Measurements from ENCODE around the gene EFNA1. TPM values are rescaled to one million over a fixed set of nuclear protein-coding genes. Genes with fewer than 3 reads are reported as not detected.
"Not testable (repeated sequence)": the region's sequence is repeated elsewhere in the genome, so short reads cannot be mapped to it uniquely, and the experiment has no call there.

Gene EFNA1
- total and polyA plus RNA-seq, 2 of the 4 experiments (the other 2 are of a cell fraction): 0.90 to 1.6 TPM

- no peak overlapping the region for H2AK9ac ChIP-seq (replicated peaks; ENCODE audit: low read depth, low read length, poor library complexity)
- no peak overlapping the region for H3K23ac ChIP-seq (ENCODE audit: low read depth, low read length)
- H2AFZ ChIP-seq (replicated peaks; ENCODE audit: low read length, poor library complexity): no peak overlapping the region
- ChIA-PET POLR2A (ENCODE audit: unreplicated experiment) (interaction anchor here (0.6 kb wide), 1 partner anchor 16 kb away, joined by 3 read pairs; no protein-coding TSS in a partner anchor), CTCF (interaction anchor here (0.6 kb wide), 1 partner anchor 225 kb away, joined by 3 read pairs; no protein-coding TSS in a partner anchor)
- H3K9ac ChIP-seq (ENCODE audit: low read depth, low read length): no peak overlapping the region
- WGBS, 2 experiments (ENCODE audit: extremely low coverage in 2 of 2, insufficient read length in 1 of 2): 27% methylated on average over 2 of the region's 4 CpGs; no CpG with 5 or more reads in 1 of the 2 experiments
- no peaks in the 10 kb centered on the region for H3K9me3 ChIP-seq (ENCODE audit: control insufficient read depth, insufficient read depth, low read length)
- no peak overlapping the region for H3K4me3 ChIP-seq (ENCODE audit: insufficient read depth, low read depth, low read length)
- in situ Hi-C loops (cut with MboI; ENCODE audit: low sequenced_read_pairs): no loop called here
- intact Hi-C loops (cut with micrococcal nuclease): no loop called here
- H3K4me1 ChIP-seq (ENCODE audit: control insufficient read depth, insufficient read depth, low read length): no peaks in the 10 kb centered on the region
- H3K14ac ChIP-seq (replicated peaks; ENCODE audit: low read depth, low read length): no peak overlapping the region
- H3K9me1 ChIP-seq (ENCODE audit: insufficient read depth, low read length): no peaks in the 10 kb centered on the region; the same call in 1 of the 2 replicates
- no peak overlapping the region for H2BK120ac ChIP-seq (ENCODE audit: low read depth, low read length)
- no peak overlapping the region for H4K5ac ChIP-seq (ENCODE audit: low read depth, low read length)
- H3K79me1 ChIP-seq (ENCODE audit: low read depth in 1 of 2, low read length in 2 of 2): no peaks in the 10 kb centered on the region
- H2BK15ac ChIP-seq (ENCODE audit: low read depth, low read length): no peak overlapping the region
- TF ChIP-seq USF2 (IDR thresholded peaks at IDR 0.05; ENCODE audit: low read depth, low read length) (no peak), BHLHE40 (IDR thresholded peaks at IDR 0.05; ENCODE audit: low read depth, low read length) (no peak), CEBPB (IDR thresholded peaks at IDR 0.05; ENCODE audit: low read depth, low read length) (no peak), FOS (IDR thresholded peaks at IDR 0.05; ENCODE audit: low read depth, low read length) (no peak), MXI1 (IDR thresholded peaks at IDR 0.05; ENCODE audit: borderline replicate concordance, low read depth, low read length) (no peak)
- dilution Hi-C loops (cut with HindIII; ENCODE audit: low sequenced_read_pairs, unreplicated experiment): no loop called here
- no peak overlapping the region for H3K27ac ChIP-seq (ENCODE audit: insufficient read depth, low read length)
- DNase-seq (no peak), ATAC-seq (ENCODE audit: low read depth) (no peak)
- H3K4ac ChIP-seq (ENCODE audit: low read depth, low read length): no peak overlapping the region
- no peak overlapping the region for H3K4me2 ChIP-seq (ENCODE audit: low read depth, low read length)
- H3K27me3 ChIP-seq (ENCODE audit: control insufficient read depth, insufficient read depth, low read length): peaks cover 56% of the 10 kb centered on the region
- no peak overlapping the region for H3K56ac ChIP-seq (ENCODE audit: extremely low read depth, insufficient read depth, low read length)
- no TSS peak for BruUV-seq (replicated peaks)
- H3K36me3 ChIP-seq (ENCODE audit: control insufficient read depth, insufficient read depth, low read length): no peaks in the 10 kb centered on the region
- H2BK20ac ChIP-seq (ENCODE audit: low read depth, low read length): no peak overlapping the region
- H4K91ac ChIP-seq (ENCODE audit: insufficient read depth, low read depth, low read length): no peak overlapping the region
- no peaks in the 10 kb centered on the region for H4K20me1 ChIP-seq (ENCODE audit: insufficient read depth, low read length)
- H4K8ac ChIP-seq (ENCODE audit: low read depth in 2 of 2, low read length in 2 of 2): no peak overlapping the region
- H3K18ac ChIP-seq (ENCODE audit: low read depth, low read length): no peak overlapping the region
- H2BK5ac ChIP-seq (ENCODE audit: low read depth, low read length, poor library complexity, severe bottlenecking): no peak overlapping the region
- H2AK5ac ChIP-seq (ENCODE audit: low read depth, low read length): no peak overlapping the region
These were observed 10.1 kb upstream of the EFNA1 start for GRCh38 chr1:155117610-155118009.

- H3K18ac ChIP-seq (ENCODE audit: low read depth, low read length); H3K56ac ChIP-seq (ENCODE audit: extremely low read depth, insufficient read depth, low read length); H2BK5ac ChIP-seq (ENCODE audit: low read depth, low read length, poor library complexity, severe bottlenecking); H3K79me1 ChIP-seq (ENCODE audit: low read depth in 1 of 2, low read length in 2 of 2); H2AFZ ChIP-seq (replicated peaks; ENCODE audit: low read length, poor library complexity); H2BK20ac ChIP-seq (ENCODE audit: low read depth, low read length); H3K4me2 ChIP-seq (ENCODE audit: low read depth, low read length); H3K4me3 ChIP-seq (ENCODE audit: insufficient read depth, low read depth, low read length); H3K27ac ChIP-seq (ENCODE audit: insufficient read depth, low read length); CTCF ChIA-PET; POLR2A ChIA-PET (ENCODE audit: unreplicated experiment); in situ Hi-C loops (cut with MboI; ENCODE audit: low sequenced_read_pairs); H4K91ac ChIP-seq (ENCODE audit: insufficient read depth, low read depth, low read length); intact Hi-C loops (cut with micrococcal nuclease); H3K23ac ChIP-seq (ENCODE audit: low read depth, low read length); dilution Hi-C loops (cut with HindIII; ENCODE audit: low sequenced_read_pairs, unreplicated experiment); BruUV-seq (replicated peaks); H2BK15ac ChIP-seq (ENCODE audit: low read depth, low read length); H3K14ac ChIP-seq (replicated peaks; ENCODE audit: low read depth, low read length); H2BK120ac ChIP-seq (ENCODE audit: low read depth, low read length); H4K5ac ChIP-seq (ENCODE audit: low read depth, low read length); H2AK9ac ChIP-seq (replicated peaks; ENCODE audit: low read depth, low read length, poor library complexity); H3K4me1 ChIP-seq (ENCODE audit: control insufficient read depth, insufficient read depth, low read length); H3K9me3 ChIP-seq (ENCODE audit: control insufficient read depth, insufficient read depth, low read length); H3K36me3 ChIP-seq (ENCODE audit: control insufficient read depth, insufficient read depth, low read length); ATAC-seq (ENCODE audit: low read depth); H4K20me1 ChIP-seq (ENCODE audit: insufficient read depth, low read length); DNase-seq; H3K9me1 ChIP-seq (ENCODE audit: insufficient read depth, low read length); H2AK5ac ChIP-seq (ENCODE audit: low read depth, low read length); H3K9ac ChIP-seq (ENCODE audit: low read depth, low read length); H3K4ac ChIP-seq (ENCODE audit: low read depth, low read length); H4K8ac ChIP-seq (ENCODE audit: low read depth in 2 of 2, low read length in 2 of 2): not testable (repeated sequence)
- WGBS, 2 experiments (ENCODE audit: extremely low coverage in 2 of 2, insufficient read length in 1 of 2): no CpG with 5 or more reads among the region's 7 CpGs
- H3K27me3 ChIP-seq (ENCODE audit: control insufficient read depth, insufficient read depth, low read length): peaks cover 56% of the 10 kb centered on the region
These were observed 9.6 kb upstream of the EFNA1 start for GRCh38 chr1:155118090-155118489.
